Left cardiac atrium (tissue), 4 donors: ENCODE data around the gene C14orf180. TPM values are rescaled to one million over a fixed set of nuclear protein-coding genes. Genes with fewer than 3 reads are reported as not detected.

Experiments used
- ATAC-seq, 2 donors: fragments of 200-7000 bp; cut with Tn5 transposase; one replicate each; pipeline ENCODE4 v1.9.1; 2020; ENCODE audit warnings: mild to moderate bottlenecking in 2 of 2, moderate library complexity in 2 of 2
- DNase-seq: peaks from one replicate; pipeline ENCODE4 v3.0.0-alpha.2; 2020
- intact Hi-C, 2 donors: fragments of 100-400 bp; cut with DNase I; formaldehyde crosslinking; loops; one replicate each; pipeline versions ENCODE4 v1.14.1 to v1.15.1; 2022 to 2023
- long read RNA-seq: library from polyadenylated mRNA; unstranded; transcript quantifications from one replicate; pipeline ENCODE4 v2.0.0, GENCODE V29; 2021
- total RNA-seq, 2 donors: library from RNA; stranded (reverse); fragmentation: NEBNext Ultra II Directional; extraction: Animal tissue kit (Norgen Biotek cat#: 25700); gene quantifications; one replicate each; pipeline ENCODE4 v1.2.1, GENCODE V29; 2021
- donor health status: DM: no; HTN: yes; CAD: no.
- donor health status: DM: no; HTN: yes; CAD: no; lungs with severe emphysema.
- donor health status: DM: yes; HTN: yes; CAD: no.
- donor health status: Dilated cardiomyopathy.

C14orf180 gene
- 10 to 100 TPM; 26.6 to 66.7 TPM for total RNA-seq
- long read RNA-seq, transcript C14orf180-201 (5 exons, 1,455 nt), result minor isoform, 10 of 178 reads
- long read RNA-seq, transcript C14orf180-203 (5 exons, 2,551 nt), result major isoform, 89 of 178 reads
- long read RNA-seq, partial matches to known transcripts, result 48 of 178 reads
- long read RNA-seq, other reads (novel, unspliced or antisense), result 30 of 178 reads

GRCh38 chr14:104579507-104579906, at the start of gene C14orf180:
Gene C14orf180, plus strand, starts transcription at chr14:104579764. Its CDS starts 6,667 bp downstream, at chr14:104586431.
- peak; percentile 65 for DNase-seq
- intact Hi-C loops, result loop anchor here in 1 of 2 donors (5.0 kb wide), 1 partner anchor 58 kb away; no protein-coding TSS in a partner anchor
- ATAC-seq, result peak; percentile 28

- no peak for ATAC-seq
- intact Hi-C loops, result no loop called here
- DNase-seq, result peak; percentile 3
These were observed 48.9 kb upstream of the C14orf180 start for GRCh38 chr14:104530646-104531045.

- ATAC-seq, result peak in 1 of 2 donors; percentile 17
- peak; percentile 4 for DNase-seq
- intact Hi-C loops, result no loop called here
These were observed 48.0 kb upstream of the C14orf180 start for GRCh38 chr14:104531421-104532190.

- DNase-seq, result peak; percentile 5
- intact Hi-C loops, result no loop called here
- ATAC-seq, result peak; percentile 74 to 80
These were observed 47.4 kb upstream of the C14orf180 start for GRCh38 chr14:104532191-104532555.

- intact Hi-C loops, result no loop called here
- ATAC-seq, result no peak
- no peak for DNase-seq
These were observed 45.5 kb upstream of the C14orf180 start for GRCh38 chr14:104534036-104534435.

- DNase-seq, result peak; percentile 20
- ATAC-seq, result peak in 1 of 2 donors; percentile 84
- intact Hi-C loops, result no loop called here
These were observed 42.5 kb upstream of the C14orf180 start for GRCh38 chr14:104536942-104537612.

- intact Hi-C loops, result no loop called here
- no peak for ATAC-seq
- no peak for DNase-seq
These were observed 42.0 kb upstream of the C14orf180 start for GRCh38 chr14:104537613-104537988.

- DNase-seq (no peak), ATAC-seq (no peak)
- intact Hi-C loops, result no loop called here
These were observed 37.6 kb upstream of the C14orf180 start for GRCh38 chr14:104541905-104542465.

GRCh38 chr14:104542871-104543830, 36.4 kb upstream of the C14orf180 start:
- DNase-seq (peak; percentile 17), ATAC-seq (no peak)
- intact Hi-C loops, result no loop called here

- DNase-seq (peak; percentile 2), ATAC-seq (no peak)
- intact Hi-C loops, result no loop called here
These were observed 35.1 kb upstream of the C14orf180 start for GRCh38 chr14:104544362-104544961.

GRCh38 chr14:104545151-104545941, 34.2 kb upstream of the C14orf180 start:
- intact Hi-C loops, result no loop called here
- peak; percentile 15 for DNase-seq
- no peak for ATAC-seq

- DNase-seq (peak; percentile 22), ATAC-seq (peak in 1 of 2 donors; percentile 51)
- intact Hi-C loops, result no loop called here
These were observed 33.5 kb upstream of the C14orf180 start for GRCh38 chr14:104545942-104546501.

- DNase-seq (peak; percentile 13), ATAC-seq (no peak)
- intact Hi-C loops, result no loop called here
These were observed 32.8 kb upstream of the C14orf180 start for GRCh38 chr14:104546591-104547309.

- no peak for ATAC-seq
- intact Hi-C loops, result no loop called here
These were observed 32.1 kb upstream of the C14orf180 start for GRCh38 chr14:104547310-104547997.

GRCh38 chr14:104547998-104548700, 31.4 kb upstream of the C14orf180 start:
- DNase-seq, result no peak
- no peak for ATAC-seq
- intact Hi-C loops, result no loop called here

More at GRCh38 chr14:104547310-104547997, 32.1 kb upstream of the C14orf180 start:
- no peak for DNase-seq
